ENCODE data around the gene SP2.

- TF ChIP-seq CTCF (IDR thresholded peaks at IDR 0.05) (no peak), POLR2A (IDR thresholded peaks at IDR 0.05) (no peak)
Measured at GRCh38 chr17:47905221-47905733, 9.2 kb downstream of the SP2 start.

All from esophagus squamous epithelium (tissue), 4 donors.